ENCODE results near the gene PLSCR2.
A peak's percentile ranks its signal among the peaks of the same experiment; 100 is the strongest.
"Not testable (repeated sequence)": the region's sequence is repeated elsewhere in the genome, so short reads cannot be mapped to it uniquely, and the experiment has no call there.

PLSCR2 gene

DNA sequence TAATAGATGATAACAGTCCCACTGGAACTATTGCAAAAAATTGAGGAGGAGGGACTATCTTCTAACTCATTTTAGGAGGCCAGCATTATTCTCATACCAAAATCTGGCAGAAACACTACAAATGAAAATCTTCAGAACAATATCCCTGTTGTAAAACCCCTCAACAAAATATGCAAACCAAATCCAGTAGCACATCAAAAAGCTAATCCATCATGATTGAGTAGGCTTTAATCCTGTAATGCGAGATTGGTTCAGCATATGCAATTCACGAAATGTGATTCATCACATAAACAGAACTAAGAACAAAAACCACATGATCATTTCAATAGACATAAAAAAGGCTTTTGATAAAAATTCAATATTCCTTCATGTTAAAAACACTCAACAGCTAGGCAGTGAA is 23.9 kb upstream of the PLSCR2 start:
- no peak overlapping the region for H3K4me3 ChIP-seq (ENCODE audit: low read depth, low read length)
- DNase-seq (ENCODE audit: low read depth): no peak

DNA sequence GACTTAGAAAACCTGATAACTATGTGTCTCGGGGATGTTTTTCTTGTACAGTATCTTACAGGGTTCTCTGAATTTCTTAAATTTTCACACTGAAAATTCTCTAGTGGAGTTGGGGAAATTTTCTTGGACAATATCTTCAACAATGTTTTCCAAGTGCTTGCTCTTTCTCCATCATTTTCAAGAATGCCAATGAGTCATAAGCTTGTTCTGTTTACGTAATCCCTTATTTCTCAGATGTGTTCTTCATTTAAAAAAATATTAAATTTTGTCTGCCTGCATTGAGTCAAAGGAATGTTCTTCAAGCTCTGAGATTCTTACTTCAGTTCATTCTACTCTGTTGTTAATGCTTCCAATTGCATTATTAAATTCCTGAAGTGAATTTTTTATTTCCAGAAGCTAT is 21.9 kb upstream of the PLSCR2 start:
- DNase-seq (ENCODE audit: low read depth): no peak
- no peak overlapping the region for H3K4me3 ChIP-seq (ENCODE audit: low read depth, low read length)

DNA sequence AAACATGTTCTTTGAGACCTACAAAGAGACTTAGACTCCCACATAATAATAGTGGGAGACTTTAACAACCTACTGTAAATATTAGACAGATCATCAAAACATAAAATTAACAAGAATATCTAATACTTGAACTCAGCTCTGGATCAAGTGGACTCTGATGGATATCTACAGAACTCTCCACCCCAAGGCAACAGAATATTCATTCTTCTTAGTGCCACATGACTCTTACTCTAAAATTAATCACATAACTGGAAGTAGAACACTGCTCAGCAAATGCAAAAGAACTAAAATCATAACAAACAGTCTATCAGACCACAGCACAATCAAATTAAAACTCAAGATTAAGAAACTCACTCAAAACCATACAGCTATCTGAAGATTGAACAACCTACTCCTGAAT is 15.9 kb upstream of the PLSCR2 start:
- no peak for DNase-seq (ENCODE audit: low read depth)
- H3K4me3 ChIP-seq (ENCODE audit: low read depth, low read length): no peak overlapping the region

DNA sequence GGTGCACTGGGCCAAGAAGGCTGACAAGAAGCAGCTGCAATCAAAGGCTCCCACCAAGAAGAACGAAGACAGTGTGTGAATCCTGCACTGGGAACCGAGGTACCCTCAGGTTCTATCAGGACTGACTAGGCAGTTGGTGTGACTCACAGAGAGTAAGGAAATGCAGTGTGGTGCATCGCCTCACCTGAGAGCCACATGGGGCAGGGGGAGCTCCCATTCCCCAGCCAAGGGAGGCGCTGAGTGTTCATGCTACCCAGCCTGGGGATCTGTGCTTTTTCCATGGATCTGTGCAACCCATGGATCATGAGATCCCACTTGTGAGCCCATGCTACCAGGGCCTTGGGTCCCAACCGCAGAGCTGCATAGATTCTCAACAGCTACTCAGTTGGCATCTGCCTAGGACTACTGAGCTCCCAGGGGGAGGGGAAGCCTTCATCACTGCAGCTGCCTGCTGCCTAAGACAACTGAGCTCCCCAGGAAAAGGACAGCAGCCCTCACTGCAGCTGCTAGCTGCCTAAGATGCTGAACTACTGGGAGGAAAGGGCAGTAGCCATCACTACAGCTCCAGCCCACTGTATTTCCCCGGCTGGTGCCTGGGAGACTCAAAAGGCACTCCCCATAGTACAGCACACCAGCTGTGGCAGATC is 6.9 kb upstream of the PLSCR2 start:
- no peak overlapping the region for H3K4me3 ChIP-seq (ENCODE audit: low read depth, low read length)
- DNase-seq (ENCODE audit: low read depth): no peak

DNA sequence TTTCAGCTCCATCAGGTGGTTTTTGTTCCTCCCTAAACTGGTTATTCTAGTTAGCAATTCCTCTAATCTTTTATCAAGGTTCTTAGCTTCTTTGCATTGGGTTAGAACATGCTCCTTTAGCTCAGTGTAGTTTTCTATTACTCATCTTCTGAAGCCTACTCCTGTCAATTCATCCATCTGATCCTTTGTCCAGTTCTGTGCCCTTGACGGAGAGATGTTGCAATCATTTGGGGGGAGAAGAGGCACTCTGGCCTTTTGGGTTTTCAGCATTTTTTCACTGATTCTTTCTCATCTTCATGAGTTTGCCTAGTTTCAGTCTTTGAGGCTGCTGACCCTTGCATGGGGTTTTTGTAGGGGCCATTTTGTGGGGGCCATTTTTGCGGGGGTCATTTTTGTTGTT is 5.6 kb upstream of the PLSCR2 start:
- DNase-seq (ENCODE audit: low read depth); H3K4me3 ChIP-seq (ENCODE audit: low read depth, low read length): not testable (repeated sequence)

DNA sequence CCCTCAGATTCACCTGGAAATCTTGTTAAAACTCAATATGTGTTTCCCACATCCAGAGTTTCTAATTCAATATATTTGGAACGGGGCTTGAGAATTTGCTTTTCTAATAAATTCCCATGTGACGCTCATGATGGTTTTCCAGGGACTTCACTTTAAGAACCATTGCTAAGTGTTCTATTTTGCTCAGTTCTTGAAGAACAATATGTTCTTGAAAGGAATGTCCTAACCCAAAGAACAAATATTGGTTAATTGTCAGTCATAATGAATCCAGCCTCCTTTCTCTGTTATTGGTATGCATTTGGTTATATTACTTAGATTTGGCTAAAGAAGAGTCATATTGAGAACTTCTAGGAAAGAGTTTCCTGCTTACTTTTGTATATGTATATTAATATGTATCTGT is 4.4 kb upstream of the PLSCR2 start:
- H3K4me3 ChIP-seq (ENCODE audit: low read depth, low read length): no peak overlapping the region
- DNase-seq (ENCODE audit: low read depth): peak; percentile 74

DNA sequence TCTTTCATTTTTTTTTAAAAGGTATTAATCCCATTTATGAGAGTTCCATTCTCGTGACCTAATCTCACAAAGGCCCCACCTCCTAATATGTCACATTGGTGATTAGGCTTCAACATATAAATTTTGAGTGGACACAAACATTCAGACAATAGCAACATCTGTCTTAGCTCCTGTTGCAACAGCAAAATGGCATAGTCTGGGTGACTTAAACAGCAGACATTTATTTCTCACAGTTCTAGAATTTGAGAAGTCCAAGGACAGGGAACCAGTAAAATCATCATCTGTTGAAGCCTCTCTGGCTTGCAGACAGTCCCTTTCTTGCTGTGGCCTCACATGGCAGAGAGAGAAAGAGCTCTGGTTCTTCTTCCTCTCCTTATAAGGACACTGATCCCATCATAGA is 3.2 kb upstream of the PLSCR2 start:
- no peak overlapping the region for H3K4me3 ChIP-seq (ENCODE audit: low read depth, low read length)
- no peak for DNase-seq (ENCODE audit: low read depth)

DNA sequence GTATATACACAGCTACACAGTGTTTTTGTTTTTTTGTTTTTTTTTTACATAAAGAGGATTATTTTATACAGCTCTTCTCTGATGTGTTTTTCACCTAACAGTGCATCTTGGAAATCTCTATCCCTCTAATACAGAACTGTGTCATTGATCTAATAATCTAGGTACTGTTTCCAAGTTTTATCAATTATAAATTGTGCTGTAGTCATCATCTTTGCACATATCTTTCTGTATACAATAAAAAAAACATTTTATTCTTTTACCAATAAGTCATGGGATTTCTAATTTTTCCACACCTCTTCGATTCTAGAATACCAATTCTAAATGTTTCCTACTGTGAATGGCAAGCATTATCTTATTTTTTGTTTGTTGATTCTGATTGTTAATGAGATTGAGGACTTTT is 1.7 kb upstream of the PLSCR2 start:
- no peak for DNase-seq (ENCODE audit: low read depth)
- H3K4me3 ChIP-seq (ENCODE audit: low read depth, low read length): no peak overlapping the region

DNA sequence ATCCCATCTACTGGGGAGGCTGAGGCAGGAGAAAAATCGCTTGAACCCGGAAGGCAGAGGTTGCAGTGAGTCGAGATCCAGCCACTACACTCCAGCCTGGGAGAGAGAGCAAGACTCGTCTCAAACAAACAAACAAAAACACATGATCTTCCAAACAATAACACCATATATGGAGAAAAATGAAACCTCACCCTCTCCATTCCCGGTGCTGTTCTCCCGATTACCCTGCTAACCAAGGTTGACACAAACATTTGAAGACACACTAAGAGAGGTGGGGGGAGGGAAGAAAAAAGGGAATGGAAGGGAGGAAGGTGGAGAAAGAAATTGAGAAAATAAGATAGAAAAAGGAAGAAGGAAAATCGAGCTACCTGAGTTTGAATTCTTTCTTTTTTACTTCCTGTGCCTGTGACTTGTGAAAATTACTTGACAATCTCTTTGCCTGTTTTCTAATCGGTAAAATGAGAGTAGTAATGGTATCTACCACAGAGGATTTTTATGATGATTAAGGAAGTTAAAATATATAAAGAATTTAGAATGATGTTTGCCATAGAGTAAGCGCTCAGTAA is 1.1 kb upstream of the PLSCR2 start:
- H3K4me3 ChIP-seq (ENCODE audit: low read depth, low read length): no peak overlapping the region
- no peak for DNase-seq (ENCODE audit: low read depth)

DNA sequence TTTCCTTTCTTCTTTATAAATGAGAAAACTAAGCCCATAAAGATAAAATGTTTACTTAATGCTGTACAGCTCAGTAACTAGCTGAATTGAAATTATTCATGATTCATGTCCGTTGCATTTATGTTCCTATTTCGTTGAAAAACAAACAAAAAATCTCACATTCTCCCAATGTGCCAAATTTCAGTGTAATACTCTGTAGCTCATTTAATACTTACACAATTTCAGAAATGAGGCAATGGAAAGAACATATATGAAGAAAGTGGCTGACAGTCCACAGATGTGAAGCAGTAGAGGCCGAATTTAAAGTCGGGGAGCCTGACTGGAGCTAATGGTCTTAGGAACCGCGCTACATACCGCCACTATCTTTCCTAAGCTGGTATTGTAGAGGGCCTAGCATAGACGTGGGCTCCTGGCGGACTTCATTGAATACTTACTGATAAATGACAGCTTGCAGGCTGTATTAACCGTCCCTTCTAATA is 651 bp downstream of the PLSCR2 start:
- peak overlapping the region; percentile 33 for H3K4me3 ChIP-seq (ENCODE audit: low read depth, low read length)
- no peak for DNase-seq (ENCODE audit: low read depth)

DNA sequence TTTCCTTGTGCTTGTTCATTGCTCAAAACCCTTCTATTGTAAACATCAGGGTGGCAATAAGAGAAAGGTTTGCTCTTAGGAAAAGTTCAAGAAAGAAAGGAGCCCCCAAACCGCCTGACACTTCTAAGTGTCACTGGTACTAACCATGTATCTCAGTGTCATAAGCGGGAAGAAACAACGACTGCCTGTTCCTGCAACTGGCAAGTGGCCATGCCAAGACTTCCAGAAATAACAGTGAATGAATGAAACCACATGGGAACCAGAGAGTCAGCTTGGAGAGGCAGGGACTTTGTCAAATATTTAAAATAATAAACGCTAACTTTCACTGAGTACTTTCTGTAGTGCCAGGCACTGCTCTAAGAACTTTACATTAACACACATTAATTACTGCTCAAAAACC is 1.1 kb downstream of the PLSCR2 start:
- no peak for DNase-seq (ENCODE audit: low read depth)
- H3K4me3 ChIP-seq (ENCODE audit: low read depth, low read length): no peak overlapping the region

DNA sequence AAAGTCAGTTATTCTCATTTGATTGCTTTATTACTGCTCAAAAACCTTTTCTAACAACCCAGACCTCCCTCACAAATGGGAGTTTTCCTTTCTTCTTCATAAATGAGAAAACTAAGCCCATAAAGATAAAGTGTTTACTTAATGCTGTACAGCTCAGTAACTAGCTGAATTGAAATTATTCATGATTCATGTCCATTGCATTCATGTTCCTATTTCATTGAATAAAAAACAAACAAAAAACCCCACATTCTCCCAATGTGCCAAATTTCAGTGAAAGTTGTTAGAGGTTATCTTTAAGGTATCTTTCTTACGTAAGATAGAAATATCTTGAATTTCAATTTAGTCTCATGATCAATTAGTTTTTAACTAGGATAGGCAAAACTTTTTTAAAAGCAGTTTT is 2.8 kb downstream of the PLSCR2 start:
- no peak for DNase-seq (ENCODE audit: low read depth)
- H3K4me3 ChIP-seq (ENCODE audit: low read depth, low read length): no peak overlapping the region

DNA sequence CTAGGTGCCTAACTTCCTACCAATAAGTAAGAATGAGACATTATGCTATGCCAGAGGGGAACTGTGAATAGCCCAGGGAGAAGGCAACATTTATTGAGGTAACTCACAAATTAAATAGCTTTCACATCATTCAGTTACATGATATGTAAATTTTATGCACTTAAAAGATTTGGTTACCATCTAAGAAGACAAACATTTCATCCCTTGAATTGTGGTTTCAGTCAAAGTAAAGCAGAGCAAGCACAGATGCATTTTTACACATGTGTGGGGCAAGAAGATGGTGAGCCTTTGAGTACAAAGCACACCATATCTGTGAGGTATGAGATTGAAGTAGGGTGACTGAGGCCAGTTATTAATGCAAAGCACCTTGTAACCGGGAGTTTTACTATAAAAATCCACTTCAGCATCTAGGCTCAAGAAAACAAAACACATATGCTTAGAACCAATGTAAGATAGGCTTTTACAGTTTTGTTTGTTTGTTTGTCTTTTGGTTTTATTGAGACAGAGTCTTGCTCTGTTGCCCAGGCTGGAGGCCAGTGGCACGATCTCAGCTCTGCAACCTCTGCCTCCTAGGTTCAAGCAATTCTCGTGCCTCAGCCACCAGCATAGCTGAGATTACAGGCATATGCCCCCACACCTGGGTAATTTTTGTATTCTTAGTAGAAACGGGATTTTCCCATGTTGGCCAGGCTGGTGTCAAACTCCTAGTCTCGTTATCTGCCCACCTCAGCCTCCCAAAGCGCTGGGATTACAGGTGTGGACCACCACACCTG is 3.5 kb downstream of the PLSCR2 start:
- H3K4me3 ChIP-seq (ENCODE audit: low read depth, low read length): no peak overlapping the region
- DNase-seq (ENCODE audit: low read depth): no peak

DNA sequence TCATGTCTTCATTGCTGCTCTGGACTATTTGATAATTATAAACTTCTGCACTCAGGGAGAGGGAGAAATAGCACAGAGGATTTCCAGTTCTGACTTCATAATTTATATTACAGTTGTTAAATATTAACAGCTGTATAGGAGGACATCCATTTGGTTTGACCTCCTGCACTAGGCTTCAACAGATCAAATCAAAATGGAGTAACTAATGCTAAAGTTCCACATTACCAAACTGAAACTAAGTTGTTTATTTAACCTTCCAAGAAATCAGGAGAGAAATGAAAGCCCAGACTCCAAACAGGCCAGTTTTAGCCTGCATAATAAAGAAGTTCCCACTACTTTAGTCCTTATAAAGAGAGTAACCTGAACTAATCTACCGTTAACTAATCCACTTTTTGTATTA is 4.6 kb downstream of the PLSCR2 start:
- no peak for DNase-seq (ENCODE audit: low read depth)
- H3K4me3 ChIP-seq (ENCODE audit: low read depth, low read length): no peak overlapping the region

DNA sequence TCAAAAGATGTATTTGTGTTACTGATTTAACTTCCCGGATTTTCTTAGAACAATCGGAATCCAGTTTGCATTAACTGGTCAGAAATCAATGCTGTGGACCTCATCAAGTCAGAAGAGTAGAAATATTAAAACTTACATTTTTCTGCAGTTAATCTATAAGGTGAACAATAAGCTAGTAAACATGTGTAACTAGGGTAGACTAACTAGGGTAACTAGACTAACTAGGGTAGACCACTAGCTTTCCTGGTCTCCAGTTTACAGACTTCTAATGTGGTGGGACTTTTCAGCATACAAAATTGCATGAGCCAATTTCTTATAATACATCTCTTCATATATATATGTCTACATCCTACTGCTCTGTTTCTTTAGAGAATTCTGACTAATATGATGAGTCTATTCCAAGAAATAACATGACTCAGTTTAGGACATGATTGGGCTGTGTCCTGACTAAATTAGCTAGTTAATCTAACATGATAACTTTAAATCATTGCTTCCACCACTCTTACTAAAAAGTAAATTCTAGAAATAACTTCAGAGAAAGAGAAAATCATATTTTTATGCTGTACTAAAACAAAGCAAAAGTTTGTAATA is 5.3 kb downstream of the PLSCR2 start:
- no peak for DNase-seq (ENCODE audit: low read depth)
- H3K4me3 ChIP-seq (ENCODE audit: low read depth, low read length): no peak overlapping the region

DNA sequence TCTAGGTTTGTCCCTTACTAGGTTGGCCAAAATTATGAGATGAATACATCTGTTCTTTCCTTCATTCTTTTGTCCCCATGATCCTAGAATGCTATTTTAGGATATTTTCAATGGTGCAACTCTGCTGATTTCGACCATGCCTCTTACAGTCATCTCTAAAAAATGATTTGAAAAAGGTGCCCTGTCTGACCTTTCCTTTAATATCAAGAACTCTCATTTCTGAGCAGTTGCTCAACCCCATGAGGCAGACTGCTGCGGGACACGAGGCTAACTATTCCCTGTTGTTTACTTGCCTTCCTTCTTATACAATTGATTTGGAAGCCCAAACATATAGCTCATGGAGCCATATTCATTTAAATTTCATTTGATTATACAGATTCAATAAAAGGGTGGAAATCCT is 14.6 kb downstream of the PLSCR2 start:
- no peak for DNase-seq (ENCODE audit: low read depth)
- no peak overlapping the region for H3K4me3 ChIP-seq (ENCODE audit: low read depth, low read length)

DNA sequence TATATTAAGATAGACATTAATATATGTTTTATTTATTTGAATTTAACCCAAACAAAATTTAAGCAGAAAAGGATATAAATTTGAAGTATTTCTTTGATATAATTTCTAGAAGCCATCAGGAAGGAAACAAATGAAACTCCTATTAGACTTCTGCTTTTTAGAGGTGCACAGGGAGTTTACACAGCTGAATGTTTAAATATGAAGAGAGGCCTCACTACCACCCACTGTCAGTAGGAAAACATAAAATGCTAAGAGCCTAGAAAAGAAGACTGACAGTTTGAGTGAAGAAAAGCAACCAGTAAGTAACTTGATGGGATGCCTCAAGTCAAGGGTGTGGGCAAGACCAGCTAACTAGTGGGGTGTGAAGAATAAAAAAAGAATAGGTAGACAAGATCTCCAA is 19.7 kb downstream of the PLSCR2 start:
- DNase-seq (ENCODE audit: low read depth): no peak
- H3K4me3 ChIP-seq (ENCODE audit: low read depth, low read length): no peak overlapping the region

DNA sequence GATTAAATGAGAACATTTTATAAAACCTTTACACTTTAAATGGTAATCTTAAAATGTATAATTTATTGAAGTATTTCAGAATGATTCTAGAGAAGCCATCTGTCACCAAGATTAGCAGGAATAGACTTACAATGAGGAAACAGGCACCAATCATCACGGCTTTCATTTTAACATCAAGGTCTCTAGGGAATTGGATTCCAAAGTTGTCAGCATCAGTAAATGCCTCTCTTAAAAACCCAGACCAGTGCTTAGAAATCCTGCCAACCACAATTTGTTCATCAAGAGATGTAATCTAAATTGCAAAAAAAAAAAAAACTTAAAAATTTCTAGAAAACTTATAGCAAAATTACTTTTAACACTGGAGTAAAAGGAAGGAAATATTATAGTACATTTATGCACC is 20.3 kb downstream of the PLSCR2 start:
- no peak overlapping the region for H3K4me3 ChIP-seq (ENCODE audit: low read depth, low read length)
- no peak for DNase-seq (ENCODE audit: low read depth)

DNA sequence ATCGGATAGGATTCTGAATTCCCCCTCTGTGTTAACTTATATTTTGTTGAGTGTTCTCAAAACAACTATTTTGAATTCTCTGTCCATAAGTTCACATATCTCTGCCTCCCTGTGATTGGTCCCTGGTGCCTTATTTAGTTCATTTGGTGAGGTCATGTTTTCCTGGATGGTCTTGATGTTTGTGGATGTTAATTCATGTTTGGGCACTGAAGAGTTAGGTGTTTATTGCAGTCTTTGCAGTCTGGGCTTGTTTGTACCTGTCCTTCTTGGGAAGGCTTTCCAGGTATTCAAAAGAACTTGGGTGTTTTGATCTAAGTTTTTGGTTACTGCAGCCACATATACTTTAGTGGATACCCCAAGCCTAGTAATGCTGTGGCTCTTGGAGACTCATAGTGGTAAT is 23.3 kb downstream of the PLSCR2 start:
- DNase-seq (ENCODE audit: low read depth): no peak
- H3K4me3 ChIP-seq (ENCODE audit: low read depth, low read length): no peak overlapping the region

DNA sequence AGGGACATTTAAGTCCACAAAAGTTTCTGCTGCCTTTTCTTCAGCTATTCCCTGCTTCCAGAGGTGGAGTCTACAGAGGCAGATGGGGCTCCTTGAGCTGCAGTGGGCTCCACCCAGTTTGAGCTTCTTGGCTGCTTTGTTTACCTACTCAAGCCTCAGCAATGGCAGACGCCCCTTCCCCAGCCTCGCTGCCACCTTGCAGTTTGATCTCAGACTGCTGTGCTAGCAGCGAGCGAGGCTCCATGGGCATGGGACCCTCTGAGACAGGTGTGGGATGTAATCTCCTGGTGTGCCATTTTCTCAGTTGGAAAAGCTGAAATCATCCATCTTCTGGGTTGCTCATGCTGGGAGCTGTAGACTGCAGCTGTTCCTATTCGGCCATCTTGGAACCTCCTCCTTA is 29.1 kb downstream of the PLSCR2 start:
- not testable (repeated sequence) for H3K4me3 ChIP-seq (ENCODE audit: low read depth, low read length)

DNA sequence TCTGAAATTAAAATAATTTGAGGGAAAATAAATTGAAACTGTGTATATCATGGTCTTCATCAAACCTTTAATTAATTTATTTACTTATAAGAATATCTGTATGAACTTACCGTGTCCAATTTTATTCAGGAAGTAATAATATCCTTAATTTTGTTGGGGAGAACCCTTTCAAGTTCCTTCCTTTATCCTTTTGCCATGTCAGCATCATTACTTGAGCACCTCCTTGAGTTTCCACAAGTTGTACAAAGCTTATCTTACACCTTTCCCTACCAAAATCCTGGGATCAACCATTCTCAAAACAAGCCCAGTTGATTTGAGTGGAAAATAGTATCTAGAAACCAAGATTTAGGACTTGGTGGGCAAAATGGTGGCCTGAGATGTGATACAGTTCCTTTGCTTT is 37.3 kb downstream of the PLSCR2 start:
- H3K4me3 ChIP-seq (ENCODE audit: low read depth, low read length): no peak overlapping the region
- DNase-seq (ENCODE audit: low read depth): no peak

More for the DNA sequence above, 29.1 kb downstream of the PLSCR2 start:
- not testable (repeated sequence) for DNase-seq (ENCODE audit: low read depth)
